NCI-H1436 (cell line): Measurements from ENCODE around the gene EVPLL.
"Not testable (repeated sequence)": the region's sequence is repeated elsewhere in the genome, so short reads cannot be mapped to it uniquely, and the experiment has no call there.

Source experiments
- DNase-seq: peaks from one replicate; lab custom pipeline; 2025; lab: John Stamatoyannopoulos, UW

EVPLL gene

DNA sequence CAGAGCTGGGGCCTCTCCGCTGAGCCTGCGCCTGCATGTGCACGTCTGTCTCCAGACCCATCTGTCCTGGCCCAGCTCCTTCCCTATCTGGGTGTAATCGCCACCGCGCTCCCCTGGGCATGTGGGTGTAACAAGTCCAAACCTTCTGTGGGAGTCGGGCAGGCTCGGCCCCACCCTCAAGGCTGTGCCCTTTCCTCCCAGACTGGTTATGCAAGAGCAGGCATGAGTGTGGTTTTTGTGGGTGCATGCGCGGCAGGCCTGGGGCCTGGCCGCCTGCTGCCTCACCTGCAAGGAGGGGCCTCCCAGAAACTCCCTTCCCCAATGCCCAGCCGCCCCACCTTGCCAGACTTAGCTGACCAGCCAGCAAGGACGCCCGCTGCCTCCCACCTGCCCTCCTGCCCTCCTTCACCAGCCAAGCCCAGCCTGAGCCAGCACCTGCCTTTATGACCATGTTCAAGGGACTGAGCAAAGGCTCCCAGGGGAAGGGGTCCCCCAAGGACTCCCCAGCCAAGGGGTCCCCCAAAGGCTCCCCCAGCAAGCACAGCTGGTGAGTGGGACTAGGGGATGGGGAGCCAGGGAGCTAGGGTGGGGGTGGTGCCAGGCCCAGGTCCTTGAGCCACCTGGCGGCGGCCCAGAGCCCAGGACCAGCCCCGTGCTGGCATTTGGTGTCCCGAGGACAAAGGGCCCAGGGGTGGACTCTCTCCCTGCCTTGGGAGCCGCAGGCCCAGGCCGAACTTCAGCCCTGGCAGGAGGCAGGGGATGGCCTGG, at the start of gene EVPLL:
Gene EVPLL, plus strand, starts transcription at position 342 of the 768 bp plus-strand sequence. CDS start 3,160 bp downstream, outside the sequence.
- DNase-seq = no peak

DNA sequence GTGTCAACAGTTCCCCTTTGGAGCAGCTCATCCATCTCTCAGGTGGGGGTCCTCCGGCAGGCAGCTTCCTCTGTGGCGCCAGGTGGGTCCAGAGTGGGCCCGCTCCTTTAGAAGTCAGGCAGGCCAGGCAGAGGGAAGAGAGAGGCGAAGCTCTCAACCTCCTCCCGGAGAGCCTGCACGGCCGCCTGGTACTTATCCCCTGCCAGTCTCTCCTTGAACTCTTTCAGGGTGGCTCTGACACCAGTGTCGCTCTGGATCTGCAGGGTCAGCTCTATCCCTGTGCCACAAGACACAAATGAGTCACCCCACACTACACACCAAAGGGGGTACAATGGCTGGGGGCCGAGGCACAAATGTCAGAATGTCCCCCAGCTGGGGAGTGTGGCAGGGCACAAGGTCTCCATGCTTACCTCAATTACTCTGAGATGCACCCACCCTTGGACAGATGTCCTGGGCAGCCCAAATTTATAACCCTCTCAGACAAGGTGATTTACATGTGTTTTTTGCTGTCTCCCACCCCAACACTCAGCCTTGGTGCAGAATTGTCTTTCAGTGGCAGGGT, 48.9 kb upstream of the EVPLL start:
- no peak for DNase-seq

DNA sequence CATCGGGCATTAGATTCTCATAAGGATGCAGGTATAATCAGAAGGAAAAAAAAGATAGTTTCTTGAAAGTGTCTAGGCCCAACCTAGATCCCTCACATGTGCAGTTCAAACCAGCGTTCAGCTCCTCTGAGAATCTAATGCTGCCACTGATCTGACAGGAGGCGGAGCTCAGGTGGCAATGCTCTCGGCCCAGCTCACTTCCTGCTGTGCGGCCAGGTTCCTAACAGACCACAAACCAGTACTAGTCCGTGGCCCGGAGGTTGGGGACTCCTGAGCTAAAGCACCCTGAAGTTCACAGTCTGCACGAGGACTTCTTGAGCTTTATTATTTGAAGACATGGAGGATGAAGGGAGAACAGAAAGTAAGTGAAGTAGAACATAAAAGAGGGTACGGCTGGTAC, 45.7 kb upstream of the EVPLL start:
- DNase-seq = no peak

DNA sequence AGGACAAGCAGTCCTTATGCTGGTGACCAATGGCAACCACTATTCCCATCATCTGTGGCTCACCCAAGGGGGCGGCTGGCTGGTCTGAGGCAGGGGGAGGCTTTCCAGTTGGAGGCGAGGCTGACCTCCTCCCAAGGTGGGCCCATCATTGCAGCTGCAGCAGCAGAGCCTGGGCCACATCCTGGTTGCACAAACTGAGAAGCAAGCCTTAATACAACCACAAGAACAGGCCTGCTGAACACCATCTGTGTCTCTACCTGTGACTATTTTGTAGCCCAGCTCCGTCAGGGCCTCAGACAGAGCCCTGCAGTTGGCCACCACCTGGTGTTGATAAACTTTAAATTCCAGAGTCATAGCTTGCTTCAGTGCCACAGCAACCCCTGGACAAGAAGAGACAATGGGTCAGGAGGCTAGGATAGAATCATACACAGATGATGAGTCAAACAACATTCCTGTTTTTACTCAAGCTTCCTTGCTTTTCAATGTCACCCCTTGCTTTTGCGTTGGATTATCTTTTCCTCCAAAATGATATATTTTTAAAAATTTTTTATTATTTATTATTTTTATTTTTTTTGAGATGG, 44.6 kb upstream of the EVPLL start:
- DNase-seq = no peak

DNA sequence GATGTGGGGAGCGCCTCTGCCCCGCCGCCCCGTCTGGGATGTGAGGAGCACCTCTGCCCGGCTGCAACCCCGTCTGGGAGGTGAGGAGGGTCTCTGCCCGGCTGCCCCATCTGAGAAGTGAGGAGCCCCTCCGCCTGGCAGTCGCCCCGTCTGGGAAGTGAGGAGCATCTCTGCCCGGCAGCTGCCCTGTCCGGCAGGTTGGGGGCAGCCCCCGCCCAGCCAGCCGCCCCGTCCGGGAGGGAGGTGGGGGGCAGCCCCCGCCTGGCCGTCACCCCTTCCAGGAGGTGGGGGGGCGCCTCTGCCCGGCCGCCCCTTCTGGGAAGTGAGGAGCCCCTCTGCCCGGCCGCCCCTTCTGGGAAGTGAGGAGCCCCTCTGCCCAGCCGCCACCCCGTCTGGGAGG, 39.4 kb upstream of the EVPLL start:
- not testable (repeated sequence) for DNase-seq

DNA sequence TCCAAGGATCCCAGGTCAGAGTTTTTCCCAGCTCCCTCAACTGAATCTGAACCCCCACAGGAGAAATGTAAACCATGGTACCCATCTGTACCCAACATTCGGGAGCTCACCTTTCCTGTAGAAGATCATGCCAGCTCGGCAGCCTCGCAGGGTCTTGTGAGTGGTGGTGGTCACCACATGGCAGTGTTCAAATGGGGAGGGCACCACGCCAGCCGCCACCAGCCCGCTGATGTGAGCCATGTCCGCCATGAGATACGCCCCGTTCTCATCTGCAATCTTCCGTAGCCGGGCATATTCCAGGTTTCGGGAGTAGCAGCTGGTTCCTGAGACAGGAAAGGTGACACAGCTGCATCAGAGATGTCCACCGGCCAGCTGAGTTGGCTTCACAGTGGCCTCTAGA, 37.6 kb upstream of the EVPLL start:
- no peak for DNase-seq

DNA sequence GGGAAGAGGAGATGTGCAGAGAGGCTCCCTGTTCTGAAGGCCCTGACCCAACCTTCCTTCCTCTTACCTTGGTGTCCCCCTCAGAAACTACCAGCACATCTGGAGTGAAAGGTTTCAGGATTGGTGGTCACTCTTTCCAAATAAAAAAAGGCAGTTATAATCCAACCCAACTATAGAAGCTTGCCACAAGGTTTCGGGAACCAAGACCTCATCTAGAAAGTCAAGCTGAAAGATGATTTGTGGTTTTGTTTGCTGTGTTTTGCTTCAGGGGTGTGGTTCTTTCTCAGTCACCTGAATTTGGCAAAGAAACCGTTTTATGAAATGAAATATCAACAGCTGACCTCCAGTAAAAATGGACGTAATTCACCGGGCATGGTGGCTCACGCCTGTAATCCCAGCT, 33.6 kb upstream of the EVPLL start:
- DNase-seq = no peak

DNA sequence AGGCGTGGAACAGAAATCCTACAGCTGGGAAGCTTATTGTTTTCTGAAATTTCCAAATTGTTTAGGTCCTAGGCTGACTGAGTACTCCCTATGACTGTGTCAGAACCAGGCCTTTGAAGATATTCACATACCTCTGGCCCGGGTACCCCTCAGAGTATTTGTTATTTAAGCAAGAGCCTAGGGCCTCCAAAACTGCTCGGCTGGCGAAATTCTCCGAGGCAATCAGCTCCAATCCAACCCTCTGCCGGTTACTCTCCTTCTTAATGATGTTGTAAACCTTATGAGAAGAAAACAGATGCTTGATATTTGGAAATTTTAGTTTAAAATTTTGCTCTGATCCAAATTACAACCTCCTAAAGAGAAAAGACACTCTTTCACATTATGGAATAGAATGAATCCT, 24.0 kb upstream of the EVPLL start:
- DNase-seq = no peak

DNA sequence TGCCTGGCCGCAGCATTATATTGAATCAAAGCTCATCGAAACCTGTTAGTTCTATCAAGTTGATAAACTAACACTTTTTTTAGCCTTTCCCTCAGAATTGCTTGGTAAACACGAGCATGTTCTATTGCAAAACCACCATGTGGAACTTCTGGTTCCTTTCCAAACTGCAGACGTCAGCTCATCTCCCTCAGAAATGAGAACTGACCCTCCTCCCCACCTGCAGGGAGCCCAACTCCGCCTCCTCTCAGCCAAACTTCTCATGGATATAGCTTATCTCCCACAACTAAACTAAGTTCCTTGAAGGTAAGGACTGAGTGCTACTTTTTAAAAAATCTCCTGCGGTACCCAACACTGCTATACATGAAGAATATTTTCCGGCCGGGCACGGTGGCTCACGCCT, 21.0 kb upstream of the EVPLL start:
- no peak for DNase-seq

DNA sequence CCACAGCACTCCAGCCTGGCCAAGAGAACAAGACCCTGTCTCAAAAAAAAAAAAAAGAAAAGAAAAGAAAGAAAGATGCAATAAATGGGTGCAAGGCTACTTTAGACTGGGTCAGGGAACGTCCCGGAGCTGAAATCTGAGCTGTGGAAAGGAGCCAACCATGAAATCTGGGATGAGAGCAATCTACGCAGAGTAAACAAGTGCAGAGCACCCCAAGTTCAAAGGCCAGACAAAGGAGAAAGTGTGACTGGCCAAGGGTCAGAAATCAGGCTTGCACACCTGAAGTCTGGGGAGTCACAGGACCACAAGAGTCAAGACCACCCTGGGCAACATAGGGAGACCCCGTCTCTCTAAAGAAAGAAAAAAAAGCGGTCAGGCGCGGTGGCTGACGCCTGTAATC, 17.1 kb upstream of the EVPLL start:
- DNase-seq = no peak

DNA sequence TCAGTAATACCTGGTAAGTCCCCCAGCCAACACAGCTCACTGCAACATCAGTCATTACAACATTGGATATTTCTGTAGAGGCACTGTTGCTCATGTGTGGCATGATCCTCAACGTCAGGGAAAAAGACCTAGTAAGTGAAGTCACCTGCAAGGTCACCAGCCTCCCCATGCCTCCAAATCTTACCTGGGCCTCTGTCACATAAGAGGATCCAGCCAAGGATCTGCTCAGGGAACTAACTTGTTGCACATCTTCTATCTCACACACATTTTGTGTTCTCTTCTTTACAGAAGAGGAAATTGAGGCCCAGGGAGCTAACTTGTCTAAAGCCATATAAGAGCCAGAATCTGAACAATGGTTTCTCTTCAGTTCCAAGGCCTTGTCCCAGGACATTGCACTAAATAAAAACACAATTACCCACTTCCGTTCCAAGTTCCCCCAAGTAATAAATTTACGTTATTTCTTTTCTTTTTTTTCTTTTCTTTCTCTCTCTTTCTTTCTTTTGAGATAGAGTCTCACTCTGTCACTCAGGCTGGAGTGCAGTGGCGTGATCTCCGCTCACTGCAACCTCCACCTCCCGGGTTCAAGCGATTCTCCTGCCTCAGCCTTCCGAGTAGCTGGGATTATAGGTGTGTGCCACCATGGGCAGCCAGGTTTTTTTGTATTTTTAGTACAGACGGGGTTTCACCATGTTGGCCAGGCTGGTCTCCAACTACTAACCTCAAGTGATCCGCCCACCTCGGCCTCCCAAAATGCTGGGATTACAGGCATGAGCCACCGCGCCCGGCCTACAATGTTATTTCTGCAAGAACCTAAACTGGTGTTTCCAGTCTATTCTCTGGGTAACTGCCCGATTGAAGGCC, 15.5 kb upstream of the EVPLL start:
- no peak for DNase-seq

DNA sequence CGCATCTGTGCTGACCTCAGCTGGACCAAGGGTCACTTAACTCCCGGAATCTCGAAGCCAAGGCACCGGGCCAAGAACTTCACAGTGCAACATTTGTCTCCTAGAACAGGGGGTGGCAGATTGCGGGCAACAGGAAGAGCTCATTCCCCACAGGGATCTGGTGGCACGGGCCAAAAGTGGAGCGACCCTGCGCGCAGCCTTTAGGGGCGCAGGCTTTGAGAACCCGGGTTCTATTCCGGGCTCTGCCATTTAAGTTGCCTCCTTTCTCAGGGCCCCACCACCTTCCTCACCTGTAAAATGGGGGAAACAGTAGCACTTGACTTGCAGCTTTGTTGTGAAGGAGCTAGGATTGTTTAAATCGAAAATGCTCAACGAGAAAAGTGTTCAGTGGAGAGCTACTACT, 14.9 kb upstream of the EVPLL start:
- no peak for DNase-seq

DNA sequence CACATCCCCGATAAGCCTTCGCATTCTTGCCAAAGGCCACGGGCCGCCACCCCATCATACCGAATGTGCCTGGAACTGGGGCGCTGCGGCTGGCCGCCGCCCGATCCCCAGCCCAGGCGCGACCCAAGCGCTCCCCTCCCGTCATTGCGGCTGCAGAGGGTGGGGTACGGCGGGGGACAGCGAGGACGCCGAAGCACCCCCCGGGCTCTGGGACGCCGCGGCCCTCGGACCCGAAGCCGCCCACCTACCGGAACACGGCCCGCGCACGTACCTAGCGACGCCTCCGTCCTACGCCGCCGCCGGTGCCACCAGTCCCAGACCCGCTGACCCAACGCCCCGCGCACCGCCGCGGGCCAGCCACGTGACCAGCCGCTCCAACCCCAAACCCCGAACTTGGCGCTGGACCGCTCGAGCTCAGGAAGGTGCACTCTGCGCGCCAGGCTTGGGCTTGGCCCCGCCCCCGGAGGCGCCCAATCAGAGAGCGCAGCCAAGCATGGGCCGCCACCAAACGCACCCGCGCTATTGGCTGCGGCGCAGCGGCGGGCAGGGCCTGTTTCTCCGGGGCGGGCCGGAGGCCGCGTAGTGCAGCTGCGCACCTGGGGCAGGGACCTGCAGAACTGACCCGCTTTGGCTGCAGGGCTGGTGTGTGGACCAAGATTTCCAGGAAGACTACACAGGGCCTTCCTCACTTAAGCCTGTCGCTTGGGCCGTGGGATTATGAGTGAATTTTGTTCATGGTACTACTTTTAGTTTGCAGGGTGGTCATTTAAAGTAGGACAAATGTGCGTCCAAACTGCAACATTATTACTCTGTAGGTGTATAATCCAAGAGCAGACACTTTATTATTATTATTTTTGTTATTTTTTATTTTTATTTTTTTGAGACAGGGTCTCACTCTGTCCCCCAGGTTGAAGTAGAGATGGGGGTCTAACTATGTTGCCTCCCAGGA, 14.2 kb upstream of the EVPLL start, which contains the start of gene SHMT1:
Gene SHMT1, minus strand, starts transcription at position 450 of the 949 bp plus-strand sequence. CDS start 7,569 bp downstream, outside the sequence.
- peak; percentile 94 for DNase-seq

DNA sequence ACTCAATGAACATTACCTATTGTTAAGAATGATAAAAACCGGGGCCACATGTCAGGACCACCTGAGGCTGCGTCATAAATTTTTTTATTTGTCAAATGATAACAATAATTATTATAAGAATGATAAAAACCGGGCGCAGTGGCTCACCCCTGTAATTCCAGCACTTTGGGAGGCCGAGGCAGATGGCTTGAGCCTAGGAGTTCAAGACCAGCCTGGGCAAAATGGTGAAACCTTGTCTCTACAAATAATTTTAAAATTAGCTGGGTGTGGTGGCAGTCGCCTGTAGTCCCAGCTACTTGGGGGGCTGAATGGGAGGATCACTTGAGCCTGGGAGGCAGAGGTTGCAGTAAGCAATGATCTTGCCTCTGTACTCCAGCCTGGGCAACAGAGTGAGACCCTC, 13.4 kb upstream of the EVPLL start:
- DNase-seq = no peak

DNA sequence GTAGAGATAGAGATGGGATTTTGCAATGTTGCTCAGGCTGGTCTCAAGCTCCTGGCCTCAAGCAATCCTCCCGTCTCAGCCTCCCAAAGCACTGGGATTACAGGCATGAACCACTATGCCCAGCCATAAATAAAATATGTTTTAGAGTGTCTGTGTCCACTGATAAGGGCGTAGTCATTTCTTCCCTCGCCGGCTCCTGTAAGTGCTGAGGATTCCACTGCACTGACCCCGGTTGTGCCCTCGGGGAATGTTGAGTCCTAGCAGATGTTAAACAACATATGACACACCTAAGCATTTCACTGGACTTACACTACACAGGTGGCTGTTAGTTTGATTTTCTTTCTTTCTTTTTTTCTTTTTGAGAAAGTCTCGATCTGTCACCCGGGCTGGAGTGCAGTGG, 8.6 kb upstream of the EVPLL start:
- no peak for DNase-seq

DNA sequence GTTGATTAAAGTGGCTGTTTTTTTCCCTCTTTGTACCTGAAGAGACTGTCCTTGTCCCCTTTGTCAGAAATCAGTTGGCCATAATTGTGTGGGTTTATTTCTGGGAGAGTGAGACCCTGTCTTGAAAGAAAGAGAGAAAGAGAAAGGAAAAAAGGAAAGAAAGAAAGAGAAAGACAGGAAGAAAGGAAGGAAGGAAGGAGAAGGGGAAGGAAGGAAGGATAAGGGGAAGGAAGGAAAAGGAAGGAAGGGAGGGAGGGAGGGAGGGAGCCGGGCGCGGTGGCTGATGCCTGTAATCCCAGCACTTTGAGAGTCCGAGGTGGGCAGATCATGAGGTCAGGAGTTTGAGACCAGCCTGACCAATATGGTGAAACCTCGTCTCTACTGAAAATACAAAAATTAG, 6.8 kb upstream of the EVPLL start:
- no peak for DNase-seq

DNA sequence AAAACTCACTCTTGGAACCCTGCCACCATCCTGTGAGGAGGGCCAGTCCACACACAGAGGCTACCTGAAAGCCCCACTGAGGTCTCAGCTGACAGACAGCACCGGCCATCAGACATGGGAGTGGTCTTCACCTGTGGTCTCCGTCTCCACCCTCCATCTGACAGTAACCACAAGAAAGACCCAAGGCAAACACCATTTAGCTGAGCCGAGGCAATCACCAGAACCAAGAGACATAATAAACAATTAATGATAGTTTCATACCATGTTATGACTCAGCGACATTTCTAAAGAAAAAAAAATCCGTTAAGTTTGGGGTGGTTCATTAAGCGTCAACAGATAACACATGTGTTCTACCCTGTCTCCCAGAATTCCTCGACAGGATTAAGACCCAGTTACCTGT, 6.1 kb upstream of the EVPLL start:
- DNase-seq = no peak

DNA sequence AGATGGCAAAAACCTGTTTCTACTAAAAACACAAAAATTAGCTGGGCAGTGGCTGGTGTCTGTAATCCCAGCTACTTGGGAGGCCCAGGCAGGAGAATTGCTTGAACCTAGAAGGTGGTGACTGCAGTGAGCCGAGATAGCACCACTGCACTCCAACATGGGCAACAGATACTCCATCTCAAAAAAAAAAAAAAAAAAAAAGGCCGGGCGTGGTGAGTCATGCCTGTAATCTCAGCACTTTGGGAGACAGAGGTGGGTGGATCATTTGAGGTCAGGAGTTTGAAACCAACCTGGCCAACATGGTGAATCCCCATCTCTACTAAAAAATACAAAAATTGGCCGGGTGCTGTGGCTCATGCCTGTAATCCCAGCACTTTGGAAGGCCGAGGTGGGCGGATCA, 4.4 kb upstream of the EVPLL start:
- DNase-seq = not testable (repeated sequence)

DNA sequence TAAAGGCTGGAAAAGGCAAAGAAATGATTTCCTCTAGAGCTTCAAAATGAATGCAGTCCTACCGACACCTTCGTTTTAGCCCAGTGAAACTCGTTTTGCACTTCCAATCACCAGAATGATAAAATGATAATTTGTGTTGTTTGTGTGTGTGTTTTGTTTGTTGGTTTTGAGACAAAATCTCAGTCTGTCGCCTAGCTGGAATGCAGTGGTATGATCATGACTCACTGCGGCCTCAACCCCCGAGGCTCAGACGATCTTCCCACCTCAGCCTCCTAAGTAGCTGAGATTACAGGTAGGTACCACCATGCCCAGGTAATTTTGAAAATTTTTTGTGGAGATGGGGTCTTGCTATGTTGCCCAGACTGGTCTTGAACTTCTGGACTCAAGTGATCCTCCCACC, 3.4 kb upstream of the EVPLL start:
- no peak for DNase-seq

DNA sequence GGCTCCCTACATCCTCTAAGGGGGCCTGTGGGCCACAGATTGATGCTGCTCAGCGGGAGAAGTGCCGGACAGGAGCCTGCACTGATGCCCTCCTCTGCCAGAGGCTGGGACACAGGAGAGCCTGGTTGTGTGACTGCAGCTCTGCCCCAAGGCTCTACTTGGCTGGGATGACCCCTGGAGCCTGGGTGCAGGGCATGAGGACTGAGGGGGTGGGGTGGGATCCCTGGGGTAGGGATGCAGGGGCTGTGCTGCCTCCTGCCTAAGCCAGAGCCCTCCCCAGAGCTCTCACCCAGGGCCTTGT, 577 bp downstream of the EVPLL start:
- DNase-seq = no peak

DNA sequence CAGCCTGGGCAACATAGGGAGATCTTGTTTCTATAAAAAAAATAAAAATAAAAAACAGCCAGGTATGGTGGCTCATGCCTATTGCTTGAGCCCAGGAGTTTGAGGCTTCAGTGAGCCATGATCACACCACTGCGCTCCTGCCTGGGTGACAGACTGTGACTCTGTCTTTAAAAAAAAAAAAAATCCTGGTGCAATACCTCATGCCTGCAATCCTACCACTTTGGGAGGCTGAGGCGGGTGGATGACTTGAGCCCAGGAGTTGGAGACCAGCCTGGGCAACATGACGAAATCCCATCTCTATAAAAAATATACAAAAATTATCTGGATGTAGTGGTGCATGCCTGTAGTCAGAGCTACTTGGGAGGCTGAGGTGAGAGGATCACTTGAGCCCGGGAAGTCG, 1.0 kb downstream of the EVPLL start:
- not testable (repeated sequence) for DNase-seq
